Thoracic aorta (tissue), 2 donors: ENCODE results near the gene FKRP. TPM values are rescaled to one million over a fixed set of nuclear protein-coding genes. Genes with fewer than 3 reads are reported as not detected.
A peak's percentile ranks its signal among the peaks of the same experiment; 100 is the strongest.
"Not testable (repeated sequence)": the region's sequence is repeated elsewhere in the genome, so short reads cannot be mapped to it uniquely, and the experiment has no call there.

Experiments used
- ATAC-seq: fragments of 150-250 bp; one replicate; pipeline ENCODE4 v1.8.0; 2017; ENCODE audit warnings: low read depth; ENCODE audit not compliant: insufficient number of reproducible peaks, low FRiP score
- DNase-seq: peaks from one replicate; pipeline ENCODE4 v3.0.0-alpha.2; 2020; ENCODE audit warnings: low spot score
- H3K27ac ChIP-seq, 2 donors: fragments of 200-600 bp; sonication (generic); 1 replicate in 1 of 2; 2 replicates in 1 of 2; pipeline ENCODE4 v1.5.1; 2016; ENCODE audit warnings: mild to moderate bottlenecking in 2 of 2, moderate library complexity in 2 of 2
- H3K27me3 ChIP-seq: fragments of 200-600 bp; sonication (generic); replicated peaks from 2 replicates; pipeline ENCODE4 v1.6.0; 2016; ENCODE audit warnings: mild to moderate bottlenecking; ENCODE audit not compliant: insufficient read depth
- H3K36me3 ChIP-seq: fragments of 200-600 bp; sonication (generic); one replicate; pipeline ENCODE4 v1.5.1; 2016
- H3K4me1 ChIP-seq, 2 donors: fragments of 200-600 bp; sonication (generic); 1 replicate in 1 of 2; 2 replicates in 1 of 2; pipeline versions ENCODE4 v1.5.1 to v1.6.0; 2016; ENCODE audit warnings: low read depth in 2 of 2, mild to moderate bottlenecking in 1 of 2; ENCODE audit not compliant: control insufficient read depth in 1 of 2
- H3K4me3 ChIP-seq: fragments of 200-600 bp; sonication (generic); 2 replicates; pipeline ENCODE4 v1.5.1; 2016; ENCODE audit warnings: mild to moderate bottlenecking
- H3K9me3 ChIP-seq: fragments of 200-600 bp; sonication (generic); 2 replicates; pipeline ENCODE4 v1.5.1; 2016
- total RNA-seq, 2 donors: library from RNA; depleted of rRNA; stranded (reverse); fragments of >200 nt; gene quantifications; one replicate each; pipeline versions ENCODE4 v1.1.0 to v1.2.3, GENCODE V29; 2016
- TF ChIP-seq, protein P1 (sequence below): fragments of 200-600 bp; sonication (generic); IDR thresholded peaks from one replicate; pipeline ENCODE4 v1.5.1; 2019; ENCODE audit warnings: antibody characterized with exemption

FKRP gene
- total RNA-seq, 2 donors from 2014 or later = 20.6 to 99.2 TPM

DNA sequence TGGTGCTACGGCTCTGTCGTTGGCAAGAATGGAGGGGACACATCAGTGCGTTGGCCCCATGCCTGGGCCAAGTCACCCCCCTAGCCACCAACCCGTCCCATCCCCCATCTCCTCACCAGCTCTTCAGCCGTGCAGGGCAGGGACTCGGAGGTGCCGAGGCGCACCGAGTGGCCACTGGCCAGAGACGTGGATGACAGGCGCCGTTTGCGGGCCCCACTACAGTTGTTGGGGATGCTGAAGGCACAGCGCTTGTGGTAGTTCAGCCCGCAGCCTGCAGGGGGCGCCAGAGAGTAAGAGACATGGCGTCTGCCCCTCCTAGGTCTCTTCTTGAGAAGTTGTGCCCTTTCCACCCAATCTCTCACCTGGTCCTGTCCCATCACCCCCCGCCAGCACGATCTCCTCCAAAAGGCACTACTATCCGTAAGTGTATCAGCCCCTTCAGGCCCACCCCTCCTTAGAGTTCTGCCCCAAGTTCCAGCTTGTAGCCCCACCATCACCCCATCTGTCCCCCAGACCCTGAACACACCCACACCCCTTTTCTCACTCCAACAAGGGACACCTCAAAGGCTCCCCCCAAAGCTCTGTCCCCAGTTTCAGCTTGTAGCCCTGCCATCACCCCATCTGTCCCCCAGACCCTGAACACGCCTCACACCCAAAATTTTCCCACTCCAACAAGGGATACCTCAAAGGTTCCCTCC is 41.3 kb upstream of the FKRP start:
- ATAC-seq (no peak), DNase-seq (peak; percentile 35)
- TF ChIP-seq, protein P1, sequence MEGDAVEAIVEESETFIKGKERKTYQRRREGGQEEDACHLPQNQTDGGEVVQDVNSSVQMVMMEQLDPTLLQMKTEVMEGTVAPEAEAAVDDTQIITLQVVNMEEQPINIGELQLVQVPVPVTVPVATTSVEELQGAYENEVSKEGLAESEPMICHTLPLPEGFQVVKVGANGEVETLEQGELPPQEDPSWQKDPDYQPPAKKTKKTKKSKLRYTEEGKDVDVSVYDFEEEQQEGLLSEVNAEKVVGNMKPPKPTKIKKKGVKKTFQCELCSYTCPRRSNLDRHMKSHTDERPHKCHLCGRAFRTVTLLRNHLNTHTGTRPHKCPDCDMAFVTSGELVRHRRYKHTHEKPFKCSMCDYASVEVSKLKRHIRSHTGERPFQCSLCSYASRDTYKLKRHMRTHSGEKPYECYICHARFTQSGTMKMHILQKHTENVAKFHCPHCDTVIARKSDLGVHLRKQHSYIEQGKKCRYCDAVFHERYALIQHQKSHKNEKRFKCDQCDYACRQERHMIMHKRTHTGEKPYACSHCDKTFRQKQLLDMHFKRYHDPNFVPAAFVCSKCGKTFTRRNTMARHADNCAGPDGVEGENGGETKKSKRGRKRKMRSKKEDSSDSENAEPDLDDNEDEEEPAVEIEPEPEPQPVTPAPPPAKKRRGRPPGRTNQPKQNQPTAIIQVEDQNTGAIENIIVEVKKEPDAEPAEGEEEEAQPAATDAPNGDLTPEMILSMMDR = peak; percentile 98
- Histone ChIP-seq H3K4me1 (no peaks in the 10 kb centered on the region), H3K4me3 (no peak overlapping the region), H3K36me3 (peaks cover 40% of the 10 kb centered on the region), H3K27ac (no peak overlapping the region), H3K9me3 (no peaks in the 10 kb centered on the region), H3K27me3 (no peaks in the 10 kb centered on the region)

DNA sequence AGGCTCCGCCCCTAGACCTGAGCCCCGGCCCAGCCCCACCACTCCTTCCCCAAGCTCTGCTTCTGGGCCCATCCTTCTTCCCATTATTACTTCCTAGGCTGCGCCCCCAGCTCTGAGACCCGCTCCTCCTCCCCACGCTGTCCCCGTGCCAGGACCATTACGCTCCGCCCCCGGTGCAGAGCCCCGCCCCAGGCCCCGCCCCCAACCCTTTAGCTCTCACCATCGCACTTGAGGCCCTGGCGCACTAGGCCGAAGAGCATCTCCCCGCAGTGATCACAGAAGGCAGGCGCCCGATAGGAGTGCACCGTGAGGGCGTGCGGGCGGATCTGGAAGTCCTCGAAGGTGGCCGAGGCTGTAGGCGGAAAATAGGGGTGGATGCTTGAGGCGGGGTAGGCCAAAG is 35.2 kb upstream of the FKRP start:
- H3K4me1 ChIP-seq = peaks cover 7 to 20% of the 10 kb centered on the region in 2 donors
- no peaks in the 10 kb centered on the region for H3K27me3 ChIP-seq
- DNase-seq (no peak), ATAC-seq (no peak)
- H3K27ac ChIP-seq = no peak overlapping the region
- H3K4me3 ChIP-seq = no peak overlapping the region
- TF ChIP-seq, protein P1 = no peak
- no peaks in the 10 kb centered on the region for H3K9me3 ChIP-seq
- peaks cover 14% of the 10 kb centered on the region for H3K36me3 ChIP-seq

DNA sequence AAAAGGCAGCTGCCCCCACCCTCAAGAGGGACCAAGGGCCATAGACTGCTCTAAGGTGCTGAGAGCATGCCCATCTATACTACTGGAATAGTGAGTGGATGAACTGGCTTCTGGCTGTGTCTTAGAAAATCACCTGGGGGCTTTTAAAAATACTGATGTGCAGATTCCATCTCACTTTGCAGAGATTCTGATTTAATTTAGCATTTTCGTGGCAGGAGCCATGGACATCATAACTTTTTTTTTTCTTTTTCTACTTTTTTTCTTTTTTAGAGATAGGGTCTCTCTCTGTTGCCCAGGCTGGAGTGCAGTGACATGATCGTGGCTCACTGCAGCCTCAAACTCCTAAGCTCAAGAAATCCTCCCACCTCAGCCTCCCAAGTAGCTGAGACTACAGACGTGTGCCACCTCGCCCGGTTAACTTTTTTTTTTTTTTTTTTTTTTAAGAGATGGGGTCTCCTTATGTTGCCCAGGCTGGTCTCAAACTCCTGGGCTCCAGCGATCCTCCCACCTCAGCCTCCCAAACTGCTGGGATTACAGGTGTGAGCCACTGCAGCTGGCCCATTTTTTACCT is 33.0 kb upstream of the FKRP start:
- not testable (repeated sequence) for H3K27ac ChIP-seq, H3K4me3 ChIP-seq, ATAC-seq, H3K27me3 ChIP-seq, H3K9me3 ChIP-seq, DNase-seq
- peaks cover 14 to 25% of the 10 kb centered on the region in 2 donors for H3K4me1 ChIP-seq
- peaks cover 11% of the 10 kb centered on the region for H3K36me3 ChIP-seq

DNA sequence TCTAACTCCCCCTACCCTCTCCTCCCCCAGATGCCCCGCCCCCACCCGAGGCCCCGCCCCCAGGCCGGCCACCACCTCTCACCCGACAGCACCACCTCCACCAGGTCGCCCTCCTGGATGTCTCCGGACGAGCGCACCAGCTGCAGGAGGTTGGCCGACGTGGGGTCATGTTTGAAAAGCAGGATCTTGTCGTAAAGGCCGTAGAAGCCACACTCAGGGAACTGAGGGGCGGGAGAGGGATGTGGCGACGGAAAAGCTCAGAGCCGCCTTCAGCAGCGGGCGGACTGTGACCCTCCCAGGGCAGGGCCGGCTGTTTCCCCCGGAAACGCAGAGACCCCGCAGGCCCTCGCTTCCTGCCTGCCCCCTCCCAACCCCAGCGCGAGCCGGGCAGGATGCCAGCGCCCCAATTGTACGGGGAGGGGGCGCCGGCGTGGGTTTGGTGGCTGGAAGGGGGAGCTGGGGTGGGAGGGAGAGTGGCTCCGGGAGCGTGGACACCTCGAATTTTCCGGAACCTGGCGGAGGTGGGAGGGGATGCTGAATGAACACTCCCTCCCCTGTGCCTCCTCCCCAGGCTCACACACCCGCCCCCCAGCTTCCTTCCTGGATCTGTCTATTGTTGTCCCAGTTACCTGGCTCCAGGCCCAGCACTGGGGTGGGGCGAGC is 31.9 kb upstream of the FKRP start:
- Histone ChIP-seq H3K4me1 (peaks cover 14 to 25% of the 10 kb centered on the region in 2 donors), H3K9me3 (no peaks in the 10 kb centered on the region), H3K36me3 (peaks cover 11% of the 10 kb centered on the region), H3K27me3 (no peaks in the 10 kb centered on the region), H3K27ac (peak overlapping the region; percentile 54 to 90), H3K4me3 (peak overlapping the region; percentile 99)
- TF ChIP-seq, protein P1 = no peak
- ATAC-seq (no peak), DNase-seq (peak; percentile 76)

DNA sequence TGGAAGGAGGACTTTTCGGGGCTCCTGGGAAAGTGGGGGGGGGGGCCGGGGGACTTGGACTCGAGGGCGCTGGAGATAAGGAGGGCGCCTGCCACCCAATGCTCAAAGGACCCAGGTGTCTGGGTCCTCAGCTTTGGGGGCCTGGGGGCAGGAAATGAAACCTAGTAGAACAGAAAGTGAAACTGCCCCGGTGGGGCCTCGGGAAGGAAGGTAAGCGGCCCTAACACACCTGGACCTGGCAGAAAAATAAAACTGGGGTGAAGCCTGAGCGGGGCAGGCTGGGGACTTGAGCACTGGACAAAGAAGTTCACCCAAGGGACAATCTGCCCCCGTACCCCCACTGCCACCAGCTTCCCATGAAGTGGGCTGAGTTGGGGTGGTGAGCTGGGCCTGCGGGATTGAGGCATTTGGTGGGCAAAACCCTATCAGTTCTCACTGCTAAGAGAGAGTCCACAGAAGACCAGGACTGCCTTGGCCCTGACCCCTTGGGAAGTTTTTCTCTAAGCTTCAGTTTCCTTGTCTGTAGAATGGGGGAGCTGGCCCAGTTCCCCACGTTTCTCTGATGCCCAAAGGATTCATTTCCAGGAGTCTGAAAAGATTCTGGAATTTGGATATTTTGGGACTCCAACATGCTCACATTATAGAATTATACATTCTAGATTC is 31.3 kb upstream of the FKRP start:
- H3K27ac ChIP-seq = peak overlapping the region; percentile 54 to 90
- peaks cover 14 to 25% of the 10 kb centered on the region in 2 donors for H3K4me1 ChIP-seq
- DNase-seq = no peak
- TF ChIP-seq, protein P1 = no peak
- peak overlapping the region; percentile 99 for H3K4me3 ChIP-seq
- H3K36me3 ChIP-seq = peaks cover 7% of the 10 kb centered on the region
- no peak for ATAC-seq
- no peaks in the 10 kb centered on the region for H3K9me3 ChIP-seq
- H3K27me3 ChIP-seq = no peaks in the 10 kb centered on the region
